ENCODE measurements around the gene CNGA2.

Gene CNGA2

GRCh38 chrX:151752847-151753246 lies 18.3 kb downstream of the CNGA2 start:
- DNase-seq: no peak
- Mint-ChIP-seq H3K27ac (no peak overlapping the region), H3K27me3 (peaks cover 6% of the 10 kb centered on the region), H3K36me3 (ENCODE audit: low read depth) (no peaks in the 10 kb centered on the region), H3K4me3 (no peak overlapping the region), H3K4me1 (no peaks in the 10 kb centered on the region), H3K9me3 (no peaks in the 10 kb centered on the region)
- no peak for ATAC-seq

DNA sequence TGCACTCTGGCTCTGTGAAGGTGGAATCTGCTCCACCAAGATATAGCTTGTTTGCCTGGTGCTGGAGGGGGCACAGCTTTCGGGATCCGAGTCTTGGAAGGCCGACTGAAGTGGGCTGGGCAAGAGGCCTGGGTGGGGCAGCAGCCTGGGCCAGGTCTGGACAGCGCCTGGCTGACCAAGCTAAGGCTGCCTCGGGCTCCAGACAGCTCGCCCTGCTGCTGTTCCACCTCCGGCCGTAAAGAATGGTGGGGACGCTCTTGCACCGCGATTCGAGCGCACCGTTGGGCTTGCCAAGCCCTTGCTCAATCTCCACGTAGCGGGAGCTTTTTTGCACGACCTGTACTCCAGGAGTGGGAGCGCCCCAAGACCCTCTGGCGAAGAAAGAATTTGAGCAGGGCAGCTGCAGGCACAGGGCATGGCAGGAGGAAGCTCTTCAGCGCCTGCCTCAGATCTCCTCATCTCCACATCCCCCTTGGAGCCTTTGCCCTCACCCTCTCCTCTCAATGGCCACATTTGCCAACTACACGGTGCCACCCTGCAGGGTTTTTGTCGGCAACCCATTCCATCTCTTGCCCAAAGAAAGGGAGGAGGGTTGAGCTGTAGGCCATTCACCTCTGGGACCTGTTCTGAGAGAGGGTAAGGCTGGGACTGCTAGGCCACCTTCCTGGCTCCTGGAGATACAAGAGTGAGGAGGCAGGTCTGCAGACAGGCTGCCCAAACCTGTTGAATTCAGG lies 18.9 kb downstream of the CNGA2 start:
- ATAC-seq (no peak), DNase-seq (peak; percentile 10)
- Mint-ChIP-seq H3K9me3 (no peaks in the 10 kb centered on the region), H3K27ac (no peak overlapping the region), H3K4me3 (no peak overlapping the region), H3K4me1 (no peaks in the 10 kb centered on the region), H3K36me3 (ENCODE audit: low read depth) (no peaks in the 10 kb centered on the region), H3K27me3 (peaks cover 6% of the 10 kb centered on the region)

DNA sequence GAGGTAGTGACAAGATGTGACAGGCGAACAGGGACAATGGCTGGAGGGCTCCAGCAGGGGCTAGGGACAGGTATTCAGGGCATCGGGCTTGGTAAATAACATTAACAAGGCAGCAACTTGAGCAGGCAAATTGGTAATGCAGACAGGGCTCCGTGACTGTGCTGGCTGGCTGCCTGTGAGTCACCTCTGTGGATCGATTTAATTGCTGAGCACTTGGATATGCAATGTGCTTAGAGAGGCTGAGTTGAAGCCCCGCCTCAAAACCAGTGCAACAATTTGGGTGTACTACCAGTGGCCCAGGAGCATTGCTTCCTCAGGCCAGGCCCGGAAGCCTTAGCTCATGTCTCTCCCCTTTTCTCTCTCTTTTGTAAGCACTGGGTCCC lies 19.5 kb downstream of the CNGA2 start:
- H3K27me3 Mint-ChIP-seq: peaks cover 6% of the 10 kb centered on the region
- no peaks in the 10 kb centered on the region for H3K9me3 Mint-ChIP-seq
- no peak overlapping the region for H3K27ac Mint-ChIP-seq
- no peaks in the 10 kb centered on the region for H3K36me3 Mint-ChIP-seq (ENCODE audit: low read depth)
- no peak overlapping the region for H3K4me3 Mint-ChIP-seq
- no peaks in the 10 kb centered on the region for H3K4me1 Mint-ChIP-seq
- ATAC-seq (no peak), DNase-seq (no peak)

DNA sequence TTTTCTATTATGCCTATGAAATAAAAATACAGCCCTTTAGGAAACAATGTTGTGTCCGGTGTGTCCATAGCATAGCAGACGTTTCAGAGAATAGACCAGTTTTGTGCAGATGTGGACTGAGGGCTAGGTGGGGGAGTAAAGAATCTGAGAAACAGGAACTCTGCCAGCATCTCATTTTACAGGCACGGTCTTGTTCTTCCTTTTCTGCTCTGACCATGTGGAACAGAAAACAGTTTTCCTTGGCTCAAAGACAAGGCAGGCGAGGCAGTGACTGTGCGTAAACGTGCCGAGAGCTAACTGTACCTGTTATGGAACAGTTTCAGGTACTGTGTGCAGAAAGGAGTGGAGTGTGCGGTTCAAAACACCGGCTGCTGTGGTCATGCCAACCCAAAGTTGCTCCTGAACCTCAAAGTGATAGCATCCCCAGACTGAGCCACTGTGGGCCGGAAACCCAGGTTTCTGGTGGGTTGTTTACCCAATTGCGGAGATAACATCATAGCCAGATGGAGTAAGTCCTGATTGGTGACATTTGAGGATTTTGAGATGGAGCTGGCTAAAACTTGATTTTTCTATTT lies 20.2 kb downstream of the CNGA2 start:
- ATAC-seq: no peak
- Mint-ChIP-seq H3K4me1 (no peaks in the 10 kb centered on the region), H3K27ac (no peak overlapping the region), H3K9me3 (no peaks in the 10 kb centered on the region), H3K27me3 (peaks cover 6% of the 10 kb centered on the region), H3K4me3 (no peak overlapping the region), H3K36me3 (ENCODE audit: low read depth) (no peaks in the 10 kb centered on the region)
- DNase-seq: no peak

DNA sequence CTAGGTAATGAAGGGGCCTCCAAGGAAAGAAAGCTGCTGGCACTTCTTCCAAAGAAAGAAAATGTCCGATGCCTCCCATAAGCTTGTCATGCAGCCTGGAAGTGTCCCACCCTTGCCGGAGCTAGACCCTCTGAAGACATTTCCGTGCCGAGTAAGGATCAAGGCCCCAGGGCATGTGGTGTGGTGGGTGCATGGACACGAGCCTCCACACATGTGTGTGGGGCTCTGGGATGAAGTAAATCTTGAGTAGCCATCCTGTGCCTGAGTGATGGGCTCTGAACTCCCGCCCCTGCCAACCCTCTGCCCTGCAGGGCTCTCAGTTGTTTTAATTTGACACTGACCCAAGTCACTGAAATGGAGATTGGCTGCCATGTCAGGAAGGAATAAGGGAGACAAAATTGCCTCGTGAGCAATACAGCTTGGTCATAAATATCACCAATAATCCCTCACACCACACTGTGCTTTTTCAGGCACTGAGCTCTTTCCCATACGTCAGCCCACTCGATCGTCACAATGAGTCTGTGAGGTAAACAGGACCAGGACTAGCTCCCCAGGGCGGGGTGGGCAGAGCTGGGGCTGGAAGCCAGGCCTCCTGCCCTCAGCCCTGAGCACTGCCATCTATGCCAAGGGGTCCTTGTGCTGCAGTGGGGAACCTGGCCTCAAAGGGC lies 24.6 kb downstream of the CNGA2 start:
- Mint-ChIP-seq H3K27ac (no peak overlapping the region), H3K4me3 (no peak overlapping the region), H3K36me3 (ENCODE audit: low read depth) (no peaks in the 10 kb centered on the region), H3K27me3 (peaks cover 3% of the 10 kb centered on the region), H3K9me3 (no peaks in the 10 kb centered on the region), H3K4me1 (no peaks in the 10 kb centered on the region)
- ATAC-seq (no peak), DNase-seq (no peak)

GRCh38 chrX:151762802-151763201 lies 28.3 kb downstream of the CNGA2 start:
- ATAC-seq (no peak), DNase-seq (no peak)
- no peak overlapping the region for H3K27ac Mint-ChIP-seq
- no peak overlapping the region for H3K4me3 Mint-ChIP-seq
- no peaks in the 10 kb centered on the region for H3K4me1 Mint-ChIP-seq
- no peaks in the 10 kb centered on the region for H3K27me3 Mint-ChIP-seq
- H3K36me3 Mint-ChIP-seq (ENCODE audit: low read depth): no peaks in the 10 kb centered on the region
- H3K9me3 Mint-ChIP-seq: no peaks in the 10 kb centered on the region

DNA sequence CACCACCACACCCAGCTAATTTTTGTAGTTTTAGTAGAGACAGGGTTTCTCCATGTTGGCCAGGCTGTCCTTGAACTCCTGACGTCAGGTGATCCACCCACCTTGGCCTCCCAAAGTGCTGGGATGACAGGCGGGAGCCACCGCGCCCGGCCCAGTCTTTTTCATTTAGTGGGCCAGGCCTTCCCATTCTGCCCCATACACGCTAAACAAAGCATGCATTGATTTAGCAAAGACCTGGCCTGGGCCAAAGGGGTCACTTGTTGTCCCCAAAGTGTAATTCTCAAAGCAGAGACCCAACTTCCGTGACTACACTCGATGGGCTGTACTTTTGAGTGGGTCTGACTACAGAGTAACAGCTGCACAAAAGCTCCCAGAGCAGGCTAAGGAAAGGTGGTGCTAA lies 29.2 kb downstream of the CNGA2 start:
- Mint-ChIP-seq H3K36me3 (ENCODE audit: low read depth) (no peaks in the 10 kb centered on the region), H3K9me3 (no peaks in the 10 kb centered on the region), H3K4me1 (no peaks in the 10 kb centered on the region), H3K27me3 (no peaks in the 10 kb centered on the region), H3K4me3 (no peak overlapping the region), H3K27ac (no peak overlapping the region)
- DNase-seq (no peak), ATAC-seq (no peak)

GRCh38 chrX:151765026-151765425 lies 30.5 kb downstream of the CNGA2 start:
- DNase-seq (no peak), ATAC-seq (no peak)
- no peaks in the 10 kb centered on the region for H3K27me3 Mint-ChIP-seq
- H3K27ac Mint-ChIP-seq: no peak overlapping the region
- H3K36me3 Mint-ChIP-seq (ENCODE audit: low read depth): no peaks in the 10 kb centered on the region
- no peaks in the 10 kb centered on the region for H3K4me1 Mint-ChIP-seq
- no peaks in the 10 kb centered on the region for H3K9me3 Mint-ChIP-seq
- no peak overlapping the region for H3K4me3 Mint-ChIP-seq

- Mint-ChIP-seq H3K27ac (no peak overlapping the region), H3K27me3 (no peaks in the 10 kb centered on the region), H3K9me3 (no peaks in the 10 kb centered on the region), H3K4me3 (no peak overlapping the region), H3K36me3 (ENCODE audit: low read depth) (no peaks in the 10 kb centered on the region), H3K4me1 (no peaks in the 10 kb centered on the region)
- ATAC-seq: no peak
- DNase-seq: no peak
Observed at GRCh38 chrX:151771726-151772125, 37.2 kb downstream of the CNGA2 start.

GRCh38 chrX:151773434-151773833 lies 38.9 kb downstream of the CNGA2 start:
- H3K4me1 Mint-ChIP-seq: no peaks in the 10 kb centered on the region
- ATAC-seq (no peak), DNase-seq (no peak)
- H3K27ac Mint-ChIP-seq: no peak overlapping the region
- no peaks in the 10 kb centered on the region for H3K36me3 Mint-ChIP-seq (ENCODE audit: low read depth)
- H3K27me3 Mint-ChIP-seq: no peaks in the 10 kb centered on the region
- no peak overlapping the region for H3K4me3 Mint-ChIP-seq
- no peaks in the 10 kb centered on the region for H3K9me3 Mint-ChIP-seq

GRCh38 chrX:151774421-151774820 lies 39.9 kb downstream of the CNGA2 start:
- H3K9me3 Mint-ChIP-seq: no peaks in the 10 kb centered on the region
- no peak for DNase-seq
- ATAC-seq: no peak
- no peak overlapping the region for H3K27ac Mint-ChIP-seq
- no peak overlapping the region for H3K4me3 Mint-ChIP-seq
- H3K4me1 Mint-ChIP-seq: no peaks in the 10 kb centered on the region
- H3K36me3 Mint-ChIP-seq (ENCODE audit: low read depth): no peaks in the 10 kb centered on the region
- no peaks in the 10 kb centered on the region for H3K27me3 Mint-ChIP-seq

GRCh38 chrX:151776181-151776731 lies 41.7 kb downstream of the CNGA2 start:
- H3K27me3 Mint-ChIP-seq: no peaks in the 10 kb centered on the region
- no peak for DNase-seq
- H3K27ac Mint-ChIP-seq: no peak overlapping the region
- no peaks in the 10 kb centered on the region for H3K9me3 Mint-ChIP-seq
- H3K4me3 Mint-ChIP-seq: no peak overlapping the region
- H3K36me3 Mint-ChIP-seq (ENCODE audit: low read depth): no peaks in the 10 kb centered on the region
- no peaks in the 10 kb centered on the region for H3K4me1 Mint-ChIP-seq
- ATAC-seq: no peak

GRCh38 chrX:151776936-151777335 lies 42.4 kb downstream of the CNGA2 start:
- no peaks in the 10 kb centered on the region for H3K9me3 Mint-ChIP-seq
- ATAC-seq: no peak
- H3K4me1 Mint-ChIP-seq: no peaks in the 10 kb centered on the region
- no peak for DNase-seq
- H3K4me3 Mint-ChIP-seq: no peak overlapping the region
- H3K27me3 Mint-ChIP-seq: no peaks in the 10 kb centered on the region
- H3K27ac Mint-ChIP-seq: no peak overlapping the region
- H3K36me3 Mint-ChIP-seq (ENCODE audit: low read depth): no peaks in the 10 kb centered on the region

GRCh38 chrX:151779258-151779657 lies 44.7 kb downstream of the CNGA2 start:
- H3K9me3 Mint-ChIP-seq: no peaks in the 10 kb centered on the region
- no peak for DNase-seq

GRCh38 chrX:151780621-151781020 lies 46.1 kb downstream of the CNGA2 start:
- Mint-ChIP-seq H3K4me3 (no peak overlapping the region), H3K4me1 (no peaks in the 10 kb centered on the region), H3K36me3 (ENCODE audit: low read depth) (no peaks in the 10 kb centered on the region), H3K27me3 (peaks cover 2% of the 10 kb centered on the region), H3K9me3 (no peaks in the 10 kb centered on the region), H3K27ac (no peak overlapping the region)
- DNase-seq: no peak
- no peak for ATAC-seq

More at GRCh38 chrX:151779258-151779657, 44.7 kb downstream of the CNGA2 start:
- H3K27me3 Mint-ChIP-seq: no peaks in the 10 kb centered on the region
- no peak for ATAC-seq
- no peak overlapping the region for H3K4me3 Mint-ChIP-seq
- H3K4me1 Mint-ChIP-seq: no peaks in the 10 kb centered on the region
- H3K36me3 Mint-ChIP-seq (ENCODE audit: low read depth): no peaks in the 10 kb centered on the region
- no peak overlapping the region for H3K27ac Mint-ChIP-seq

All from activated naive CD8-positive, alpha-beta T cell treated with anti-CD3 and anti-CD28 coated beads, Interleukin-2, amount 50 U/mL, for 24 hours (primary cell).